Measurements from ENCODE around the gene PAQR4.

PAQR4 gene

DNA sequence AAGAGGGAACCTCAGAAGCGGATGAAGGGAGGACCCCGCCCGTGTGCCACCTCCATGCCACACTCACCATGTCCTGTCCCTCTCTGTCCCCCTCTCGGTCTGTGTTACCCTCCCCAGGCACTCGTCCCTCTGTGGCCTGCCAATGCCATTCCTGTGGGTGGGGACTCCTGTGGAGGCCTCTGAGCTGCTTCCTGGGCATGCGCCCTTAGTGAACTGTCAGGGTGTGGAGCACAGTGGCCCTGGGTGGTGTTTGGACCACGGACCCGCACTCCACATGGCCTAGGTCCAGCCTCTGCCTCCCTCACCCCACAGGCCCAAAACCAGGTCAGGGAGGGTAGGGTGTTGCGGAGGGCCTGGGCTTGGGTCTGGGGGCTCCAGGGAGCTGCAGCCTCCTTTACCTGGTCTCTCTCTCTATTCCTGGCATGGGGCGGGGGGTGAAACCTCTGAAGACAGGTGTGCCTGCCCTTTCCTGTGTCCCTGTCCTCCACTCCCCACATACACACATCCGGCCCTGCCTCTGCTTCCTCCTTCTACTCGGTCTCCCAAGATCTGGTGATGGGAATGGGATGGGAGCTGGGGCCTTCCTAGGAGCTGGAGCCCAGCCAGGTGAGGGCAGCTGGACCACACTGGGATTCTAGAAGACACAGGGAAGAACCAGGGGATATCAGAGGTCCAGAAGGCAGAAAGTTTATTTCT is 22.6 kb downstream of the PAQR4 start:
- H3K27ac ChIP-seq (ENCODE audit: extremely low read depth, low read depth, low read length), result no peak overlapping the region
- TF ChIP-seq ZNF140 (tag by site-specific recombination; IDR thresholded peaks at IDR 0.05), result no peak
- TF ChIP-seq IKZF3 (tag by site-specific recombination; IDR thresholded peaks at IDR 0.05), result no peak
- POLR2A ChIA-PET, result interaction anchor here (1.0 kb wide), 1 partner anchor 115 kb away, joined by 4 read pairs; no protein-coding TSS in a partner anchor
- no peak overlapping the region for H3K4me3 ChIP-seq (ENCODE audit: low read depth, low read length)
- no peaks in the 10 kb centered on the region for H3K9me3 ChIP-seq (ENCODE audit: control insufficient read depth, insufficient read depth, low read depth, low read length)
- H3K36me3 ChIP-seq (ENCODE audit: control insufficient read depth in 2 of 2, insufficient read depth in 1 of 2, low read length in 2 of 2), result no peaks in the 10 kb centered on the region
- CTCF ChIA-PET, result interaction anchor here (0.9 to 1.6 kb wide), 3 partner anchors 12 to 40 kb away, joined by 3 to 4 read pairs (median 3); no protein-coding TSS in a partner anchor
- no peaks in the 10 kb centered on the region; the same call in 1 of the 2 replicates for H3K4me1 ChIP-seq (ENCODE audit: control insufficient read depth, insufficient read depth, low read length)

GRCh38 chr16:2992383-2993081 is 23.4 kb downstream of the PAQR4 start:
- ChIA-PET CTCF (interaction anchor here (0.9 to 1.6 kb wide), 5 partner anchors 11 to 39 kb away, joined by 3 to 5 read pairs (median 3); no protein-coding TSS in a partner anchor), POLR2A (no interaction called here)
- TF ChIP-seq, protein P1, sequence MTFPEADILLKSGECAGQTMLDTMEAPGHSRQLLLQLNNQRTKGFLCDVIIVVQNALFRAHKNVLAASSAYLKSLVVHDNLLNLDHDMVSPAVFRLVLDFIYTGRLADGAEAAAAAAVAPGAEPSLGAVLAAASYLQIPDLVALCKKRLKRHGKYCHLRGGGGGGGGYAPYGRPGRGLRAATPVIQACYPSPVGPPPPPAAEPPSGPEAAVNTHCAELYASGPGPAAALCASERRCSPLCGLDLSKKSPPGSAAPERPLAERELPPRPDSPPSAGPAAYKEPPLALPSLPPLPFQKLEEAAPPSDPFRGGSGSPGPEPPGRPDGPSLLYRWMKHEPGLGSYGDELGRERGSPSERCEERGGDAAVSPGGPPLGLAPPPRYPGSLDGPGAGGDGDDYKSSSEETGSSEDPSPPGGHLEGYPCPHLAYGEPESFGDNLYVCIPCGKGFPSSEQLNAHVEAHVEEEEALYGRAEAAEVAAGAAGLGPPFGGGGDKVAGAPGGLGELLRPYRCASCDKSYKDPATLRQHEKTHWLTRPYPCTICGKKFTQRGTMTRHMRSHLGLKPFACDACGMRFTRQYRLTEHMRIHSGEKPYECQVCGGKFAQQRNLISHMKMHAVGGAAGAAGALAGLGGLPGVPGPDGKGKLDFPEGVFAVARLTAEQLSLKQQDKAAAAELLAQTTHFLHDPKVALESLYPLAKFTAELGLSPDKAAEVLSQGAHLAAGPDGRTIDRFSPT (tag by site-specific recombination; IDR thresholded peaks at IDR 0.05), result no peak
- TF ChIP-seq MYNN (tag by site-specific recombination; IDR thresholded peaks at IDR 0.05; ENCODE audit: borderline replicate concordance) (no peak), ZXDB (tag by site-specific recombination; IDR thresholded peaks at IDR 0.05) (no peak), ZNF610 (tag by site-specific recombination; IDR thresholded peaks at IDR 0.05; ENCODE audit: borderline replicate concordance) (no peak)
- Histone ChIP-seq H3K27ac (ENCODE audit: extremely low read depth, low read depth, low read length) (no peak overlapping the region), H3K4me3 (ENCODE audit: low read depth, low read length) (no peak overlapping the region), H3K9me3 (ENCODE audit: control insufficient read depth, insufficient read depth, low read depth, low read length) (no peaks in the 10 kb centered on the region), H3K4me1 (ENCODE audit: control insufficient read depth, insufficient read depth, low read length) (no peaks in the 10 kb centered on the region; the same call in 1 of the 2 replicates), H3K36me3 (ENCODE audit: control insufficient read depth in 2 of 2, insufficient read depth in 1 of 2, low read length in 2 of 2) (no peaks in the 10 kb centered on the region)

DNA sequence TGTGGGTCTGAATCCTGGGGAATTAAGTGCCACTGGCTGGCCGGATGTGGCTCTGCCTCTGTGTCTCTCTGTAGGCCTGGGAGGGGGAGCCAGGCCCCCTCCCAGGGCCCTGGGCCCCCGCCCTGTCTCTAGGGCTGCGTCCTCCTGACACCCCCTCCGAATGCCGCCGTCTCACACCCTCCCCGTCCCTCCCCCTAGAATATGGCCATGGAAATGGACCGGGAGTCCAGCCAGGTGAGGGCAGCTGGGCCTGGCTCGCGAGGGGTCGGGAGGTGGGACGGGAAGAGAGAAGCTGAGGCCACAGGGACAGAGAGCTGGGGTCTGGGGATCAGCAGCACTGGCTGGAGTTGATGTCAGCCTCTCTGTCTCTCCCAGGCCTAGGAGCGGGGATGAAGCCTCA is 27.1 kb downstream of the PAQR4 start:
- H3K27ac ChIP-seq (ENCODE audit: extremely low read depth, low read depth, low read length), result no peak overlapping the region
- ChIA-PET CTCF (interaction anchor here (0.6 to 1.4 kb wide), 2 partner anchors 25 to 32 kb away, joined by 3 to 6 read pairs; no protein-coding TSS in a partner anchor), POLR2A (no interaction called here)
- no peak for TF ChIP-seq ZBTB17 (tag by site-specific recombination; IDR thresholded peaks at IDR 0.05)
- TF ChIP-seq ZNF155 (tag by site-specific recombination; IDR thresholded peaks at IDR 0.05), result no peak
- no peak for TF ChIP-seq ZSCAN18 (tag by site-specific recombination; IDR thresholded peaks at IDR 0.05)
- TF ChIP-seq ZNF19 (tag by site-specific recombination; IDR thresholded peaks at IDR 0.05; ENCODE audit: low read depth), result no peak
- no peak for TF ChIP-seq ZNF549 (tag by site-specific recombination; IDR thresholded peaks at IDR 0.05)
- peak; percentile 30; the same call in 1 of the 2 replicates for TF ChIP-seq ZNF394 (tag by site-specific recombination; IDR thresholded peaks at IDR 0.05; ENCODE audit: borderline replicate concordance)
- TF ChIP-seq, protein P2, sequence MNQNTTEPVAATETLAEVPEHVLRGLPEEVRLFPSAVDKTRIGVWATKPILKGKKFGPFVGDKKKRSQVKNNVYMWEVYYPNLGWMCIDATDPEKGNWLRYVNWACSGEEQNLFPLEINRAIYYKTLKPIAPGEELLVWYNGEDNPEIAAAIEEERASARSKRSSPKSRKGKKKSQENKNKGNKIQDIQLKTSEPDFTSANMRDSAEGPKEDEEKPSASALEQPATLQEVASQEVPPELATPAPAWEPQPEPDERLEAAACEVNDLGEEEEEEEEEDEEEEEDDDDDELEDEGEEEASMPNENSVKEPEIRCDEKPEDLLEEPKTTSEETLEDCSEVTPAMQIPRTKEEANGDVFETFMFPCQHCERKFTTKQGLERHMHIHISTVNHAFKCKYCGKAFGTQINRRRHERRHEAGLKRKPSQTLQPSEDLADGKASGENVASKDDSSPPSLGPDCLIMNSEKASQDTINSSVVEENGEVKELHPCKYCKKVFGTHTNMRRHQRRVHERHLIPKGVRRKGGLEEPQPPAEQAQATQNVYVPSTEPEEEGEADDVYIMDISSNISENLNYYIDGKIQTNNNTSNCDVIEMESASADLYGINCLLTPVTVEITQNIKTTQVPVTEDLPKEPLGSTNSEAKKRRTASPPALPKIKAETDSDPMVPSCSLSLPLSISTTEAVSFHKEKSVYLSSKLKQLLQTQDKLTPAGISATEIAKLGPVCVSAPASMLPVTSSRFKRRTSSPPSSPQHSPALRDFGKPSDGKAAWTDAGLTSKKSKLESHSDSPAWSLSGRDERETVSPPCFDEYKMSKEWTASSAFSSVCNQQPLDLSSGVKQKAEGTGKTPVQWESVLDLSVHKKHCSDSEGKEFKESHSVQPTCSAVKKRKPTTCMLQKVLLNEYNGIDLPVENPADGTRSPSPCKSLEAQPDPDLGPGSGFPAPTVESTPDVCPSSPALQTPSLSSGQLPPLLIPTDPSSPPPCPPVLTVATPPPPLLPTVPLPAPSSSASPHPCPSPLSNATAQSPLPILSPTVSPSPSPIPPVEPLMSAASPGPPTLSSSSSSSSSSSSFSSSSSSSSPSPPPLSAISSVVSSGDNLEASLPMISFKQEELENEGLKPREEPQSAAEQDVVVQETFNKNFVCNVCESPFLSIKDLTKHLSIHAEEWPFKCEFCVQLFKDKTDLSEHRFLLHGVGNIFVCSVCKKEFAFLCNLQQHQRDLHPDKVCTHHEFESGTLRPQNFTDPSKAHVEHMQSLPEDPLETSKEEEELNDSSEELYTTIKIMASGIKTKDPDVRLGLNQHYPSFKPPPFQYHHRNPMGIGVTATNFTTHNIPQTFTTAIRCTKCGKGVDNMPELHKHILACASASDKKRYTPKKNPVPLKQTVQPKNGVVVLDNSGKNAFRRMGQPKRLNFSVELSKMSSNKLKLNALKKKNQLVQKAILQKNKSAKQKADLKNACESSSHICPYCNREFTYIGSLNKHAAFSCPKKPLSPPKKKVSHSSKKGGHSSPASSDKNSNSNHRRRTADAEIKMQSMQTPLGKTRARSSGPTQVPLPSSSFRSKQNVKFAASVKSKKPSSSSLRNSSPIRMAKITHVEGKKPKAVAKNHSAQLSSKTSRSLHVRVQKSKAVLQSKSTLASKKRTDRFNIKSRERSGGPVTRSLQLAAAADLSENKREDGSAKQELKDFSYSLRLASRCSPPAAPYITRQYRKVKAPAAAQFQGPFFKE (tag by site-specific recombination; IDR thresholded peaks at IDR 0.05; ENCODE audit: borderline replicate concordance), result no peak
- H3K4me3 ChIP-seq (ENCODE audit: low read depth, low read length), result no peak overlapping the region
- H3K9me3 ChIP-seq (ENCODE audit: control insufficient read depth, insufficient read depth, low read depth, low read length), result no peaks in the 10 kb centered on the region
- no peaks in the 10 kb centered on the region for H3K4me1 ChIP-seq (ENCODE audit: control insufficient read depth, insufficient read depth, low read length)
- H3K36me3 ChIP-seq (ENCODE audit: control insufficient read depth in 2 of 2, insufficient read depth in 1 of 2, low read length in 2 of 2), result no peaks in the 10 kb centered on the region

Measured in HEK293 (cell line).